GM18526 (cell line): ENCODE data around the gene BSX.

Experiments
- POLR2A ChIP-seq: IDR thresholded peaks from 3 replicates; pipeline ENCODE4 v1.6.1; 2011; ENCODE audit not compliant: insufficient read length; ENCODE audit errors: extremely low read depth

The BSX gene

GRCh38 chr11:122978299-122978620 is 3.4 kb downstream of the BSX start:
- no peak for TF ChIP-seq POLR2A

GRCh38 chr11:122977470-122978298 is 4.0 kb downstream of the BSX start:
- TF ChIP-seq POLR2A: no peak

GRCh38 chr11:122976734-122977469 is 4.7 kb downstream of the BSX start:
- TF ChIP-seq POLR2A: no peak

DNA sequence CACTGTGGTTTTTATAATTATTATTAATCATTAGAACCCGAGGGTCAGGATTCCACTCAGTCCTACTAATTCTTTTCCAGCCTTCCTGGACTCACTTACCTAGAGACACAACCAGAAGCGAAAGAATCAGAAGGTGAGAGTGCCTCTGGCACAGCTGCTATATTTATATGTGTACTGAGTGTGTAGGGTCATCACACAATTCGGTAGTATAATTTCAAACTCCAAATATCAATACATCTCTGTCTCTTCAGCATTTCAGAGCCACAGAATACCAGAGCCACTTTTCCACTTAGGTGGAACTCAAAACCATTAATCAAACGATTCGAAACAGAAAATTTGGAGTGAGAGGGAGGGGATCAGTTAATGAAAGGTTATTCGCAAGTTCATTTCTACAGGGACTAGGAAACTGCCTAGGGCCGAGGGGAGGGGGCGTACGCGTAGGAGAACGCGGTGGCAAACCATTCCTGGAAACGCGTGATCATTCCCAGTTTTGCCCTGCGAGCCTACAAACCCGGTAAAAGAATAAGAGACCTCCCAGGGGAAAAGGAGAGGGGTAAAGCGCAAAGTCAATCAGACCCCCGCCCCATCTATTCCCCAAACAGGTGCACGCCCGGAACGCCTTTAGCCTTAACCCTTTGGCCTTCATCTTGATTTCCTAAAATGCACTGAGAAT is 5.4 kb downstream of the BSX start:
- no peak for TF ChIP-seq POLR2A

DNA sequence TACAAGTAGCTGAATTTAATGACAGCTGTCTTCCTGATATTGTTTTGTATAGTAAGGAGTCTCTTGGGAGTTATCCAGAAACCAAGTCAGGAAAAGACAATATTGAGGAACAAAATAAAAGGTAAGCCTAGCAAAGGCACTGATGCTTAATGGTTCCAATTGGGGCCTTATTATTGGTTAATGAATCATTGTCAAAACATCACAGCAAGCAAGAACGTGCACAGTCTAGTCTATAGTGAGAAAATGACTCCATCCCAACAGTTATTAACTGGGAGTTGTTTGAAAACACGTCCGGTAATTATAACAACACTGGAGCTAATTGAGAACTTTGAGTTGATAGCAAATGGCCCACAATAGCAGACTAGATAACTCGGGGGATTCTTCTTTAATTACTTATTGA is 17.7 kb downstream of the BSX start:
- TF ChIP-seq POLR2A: no peak

DNA sequence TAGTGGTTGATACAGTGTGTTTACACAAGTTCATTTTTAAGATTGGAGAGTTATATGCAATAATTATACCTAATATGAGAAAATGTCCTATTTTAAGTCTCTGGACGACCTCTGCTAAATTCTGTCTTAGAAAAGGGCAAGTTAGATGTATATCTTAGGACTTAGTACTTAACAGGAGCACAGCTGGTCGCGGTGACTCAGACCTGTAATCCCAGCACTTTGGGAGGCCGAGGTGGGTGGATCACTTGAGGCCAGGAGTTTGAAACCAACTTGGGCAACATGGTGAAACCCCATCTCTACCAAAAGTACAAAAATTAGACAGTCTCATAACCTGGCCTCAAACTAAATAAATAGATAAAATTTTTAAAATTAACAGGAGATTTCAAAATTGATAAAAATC is 27.2 kb downstream of the BSX start:
- no peak for TF ChIP-seq POLR2A

- no peak for TF ChIP-seq POLR2A
Measured at GRCh38 chr11:122951211-122951610, 30.4 kb downstream of the BSX start.

- no peak for TF ChIP-seq POLR2A
Measured at GRCh38 chr11:122938557-122938956, 43.1 kb downstream of the BSX start.

DNA sequence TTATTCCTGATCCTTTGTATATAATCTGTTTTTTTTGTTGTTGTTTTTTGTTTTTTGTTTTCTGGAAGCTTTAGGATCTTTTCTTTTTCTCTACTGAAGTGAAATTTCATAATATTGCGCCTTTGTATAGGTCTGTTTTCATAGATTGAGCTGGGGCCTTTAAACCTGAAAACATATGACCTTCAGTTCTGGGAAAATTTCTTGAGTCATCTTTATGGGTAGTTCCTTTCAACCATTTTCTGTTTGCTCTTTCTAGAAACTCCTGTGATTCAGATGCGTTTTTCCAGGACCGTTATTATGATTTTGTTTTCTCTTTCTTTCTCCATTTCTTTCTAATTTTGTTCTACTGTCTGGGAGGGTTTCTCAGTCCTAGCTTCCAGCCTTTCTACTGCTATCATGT is 43.7 kb downstream of the BSX start:
- TF ChIP-seq POLR2A: no peak

DNA sequence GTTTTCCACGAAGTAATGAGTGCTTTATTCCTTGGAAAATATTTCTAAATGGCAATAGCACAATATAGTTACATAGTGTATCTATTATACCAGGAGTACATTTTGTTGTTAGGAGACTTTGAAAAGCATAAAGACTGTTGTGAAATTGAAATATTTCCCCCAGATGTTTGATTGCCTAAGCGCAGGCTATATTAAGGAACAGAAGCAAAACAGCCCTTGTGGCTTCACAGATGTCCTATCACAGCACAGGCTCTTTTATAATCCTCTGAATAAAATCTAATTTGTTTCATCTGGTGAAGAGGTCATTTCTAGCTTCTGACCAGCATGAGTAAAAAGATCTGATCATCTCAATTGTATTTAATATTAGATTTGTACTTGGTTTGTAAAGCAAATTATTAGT is 48.2 kb downstream of the BSX start:
- no peak for TF ChIP-seq POLR2A

DNA sequence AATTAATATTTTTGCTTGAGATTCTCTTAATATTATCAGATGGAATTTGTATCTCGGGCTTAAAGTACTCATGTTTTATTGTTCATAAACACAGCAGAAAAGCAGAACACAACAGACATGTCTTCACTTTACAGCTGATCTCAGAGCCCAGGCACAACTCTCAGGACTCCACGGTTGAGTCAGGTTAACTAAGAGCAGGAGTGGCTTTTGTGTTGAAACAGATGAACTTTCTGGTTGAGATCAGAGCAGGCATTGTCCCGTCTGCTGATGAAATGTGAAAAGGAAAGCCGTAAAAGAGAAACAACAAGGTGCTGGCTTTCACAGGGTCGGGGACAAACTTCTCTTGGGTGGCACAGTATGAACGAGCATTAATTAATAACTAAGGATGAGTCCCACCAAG is 50.1 kb downstream of the BSX start:
- TF ChIP-seq POLR2A: no peak
